Stimulated activated CD8-positive, alpha-beta memory T cell treated with anti-CD3 and anti-CD28 coated beads, Interleukin-4, amount 100 ng/mL, for 48 hours (primary cell): ENCODE results near the gene MYADML2.

Experiments
- DNase-seq: peaks from one replicate; pipeline ENCODE4 v3.0.0-alpha.2; 2020

Gene MYADML2

GRCh38 chr17:81890447-81891302 lies 56.4 kb downstream of the MYADML2 start:
- peak; percentile 48 for DNase-seq
